SK-N-SH treated with all-trans-retinoic acid at 6 μM for 48 hours (cell line): ENCODE data around the gene NSG2.

Source experiments
- ATAC-seq: fragments of 200-7000 bp; cut with Tn5 transposase; 3 replicates; pipeline ENCODE4 v1.9.1; 2020; ENCODE audit warnings: mild to moderate bottlenecking, moderate library complexity
- ARNTL ChIP-seq: fragments of 450-650 bp; formaldehyde crosslinking; IDR thresholded peaks from 2 replicates; pipeline ENCODE4 v1.5.0; 2020; ENCODE audit warnings: low read depth, mild to moderate bottlenecking, moderate library complexity, borderline replicate concordance
- BACH2 ChIP-seq: fragments of 250-450 bp; sonication (Bioruptor Pico); IDR thresholded peaks from 2 replicates; pipeline ENCODE4 v1.9.0; 2021; ENCODE audit warnings: mild to moderate bottlenecking, borderline replicate concordance
- CREB5 ChIP-seq: fragments of 250-450 bp; sonication (Bioruptor Pico); IDR thresholded peaks from 2 replicates; pipeline ENCODE4 v1.5.1; 2020; ENCODE audit warnings: low read depth, mild to moderate bottlenecking, moderate library complexity
- CSDC2 ChIP-seq: fragments of 250-450 bp; sonication (Bioruptor Pico); IDR thresholded peaks from 2 replicates; pipeline ENCODE4 v1.5.0; 2020; ENCODE audit warnings: mild to moderate bottlenecking, moderate library complexity
- ISL1 ChIP-seq: fragments of 250-450 bp; sonication (Bioruptor Pico); IDR thresholded peaks from 2 replicates; pipeline ENCODE4 v2.1.2; 2022; ENCODE audit warnings: mild to moderate bottlenecking, moderate library complexity
- PATZ1 ChIP-seq: fragments of 250-450 bp; sonication (Bioruptor Pico); IDR thresholded peaks from 2 replicates; pipeline ENCODE4 v1.8.0; 2020; ENCODE audit warnings: mild to moderate bottlenecking, moderate library complexity, borderline replicate concordance
- RARB ChIP-seq: fragments of 250-450 bp; sonication (Bioruptor Pico); IDR thresholded peaks from 2 replicates; pipeline ENCODE4 v1.8.0; 2021; ENCODE audit warnings: mild to moderate bottlenecking, moderate library complexity
- SNAI2 ChIP-seq: fragments of 250-450 bp; sonication (Bioruptor Pico); IDR thresholded peaks from 2 replicates; pipeline ENCODE4 v1.5.0; 2020; ENCODE audit warnings: mild to moderate bottlenecking, moderate library complexity
- TCF4 ChIP-seq: fragments of 250-450 bp; sonication (Bioruptor Pico); IDR thresholded peaks from 2 replicates; pipeline ENCODE4 v1.8.0; 2021; ENCODE audit warnings: mild to moderate bottlenecking, moderate library complexity, borderline replicate concordance
- TOX ChIP-seq: fragments of 250-450 bp; sonication (Bioruptor Pico); IDR thresholded peaks from 2 replicates; pipeline ENCODE4 v1.8.0; 2021; ENCODE audit warnings: mild to moderate bottlenecking, moderate library complexity, borderline replicate concordance
- ZC3H10 ChIP-seq: fragments of 250-450 bp; sonication (Bioruptor Pico); IDR thresholded peaks from 2 replicates; pipeline ENCODE4 v1.5.1; 2021; ENCODE audit warnings: mild to moderate bottlenecking, moderate library complexity
- ZFP3 ChIP-seq: fragments of 250-450 bp; sonication (Bioruptor Pico); IDR thresholded peaks from 2 replicates; pipeline ENCODE4 v1.5.0; 2020; ENCODE audit warnings: mild to moderate bottlenecking, moderate library complexity
- ZFP30 ChIP-seq: fragments of 450-650 bp; formaldehyde crosslinking; IDR thresholded peaks from 2 replicates; pipeline ENCODE4 v1.5.0; 2022; ENCODE audit warnings: mild to moderate bottlenecking, moderate library complexity
- ZNF565 ChIP-seq: fragments of 450-650 bp; formaldehyde crosslinking; conservative IDR thresholded peaks from 2 replicates; pipeline ENCODE4 v1.5.0; 2020; ENCODE audit warnings: low read depth, mild to moderate bottlenecking, moderate library complexity
- ZNF70 ChIP-seq: fragments of 450-650 bp; formaldehyde crosslinking; IDR thresholded peaks from 2 replicates; pipeline ENCODE4 v1.5.0; 2020; ENCODE audit warnings: mild to moderate bottlenecking, moderate library complexity
- ZNF8 ChIP-seq: fragments of 450-650 bp; formaldehyde crosslinking; IDR thresholded peaks from 2 replicates; pipeline ENCODE4 v1.5.0; 2020; ENCODE audit warnings: mild to moderate bottlenecking, moderate library complexity
- TF ChIP-seq, protein P1 (sequence below): fragments of 250-450 bp; sonication (Bioruptor Pico); IDR thresholded peaks from 2 replicates; pipeline ENCODE4 v1.5.1; 2021; ENCODE audit warnings: mild to moderate bottlenecking, moderate library complexity
- TF ChIP-seq, protein P2 (sequence below): fragments of 250-450 bp; sonication (Bioruptor Pico); IDR thresholded peaks from 2 replicates; pipeline ENCODE4 v1.5.0; 2020; ENCODE audit warnings: mild to moderate bottlenecking, moderate library complexity

NSG2 gene

DNA sequence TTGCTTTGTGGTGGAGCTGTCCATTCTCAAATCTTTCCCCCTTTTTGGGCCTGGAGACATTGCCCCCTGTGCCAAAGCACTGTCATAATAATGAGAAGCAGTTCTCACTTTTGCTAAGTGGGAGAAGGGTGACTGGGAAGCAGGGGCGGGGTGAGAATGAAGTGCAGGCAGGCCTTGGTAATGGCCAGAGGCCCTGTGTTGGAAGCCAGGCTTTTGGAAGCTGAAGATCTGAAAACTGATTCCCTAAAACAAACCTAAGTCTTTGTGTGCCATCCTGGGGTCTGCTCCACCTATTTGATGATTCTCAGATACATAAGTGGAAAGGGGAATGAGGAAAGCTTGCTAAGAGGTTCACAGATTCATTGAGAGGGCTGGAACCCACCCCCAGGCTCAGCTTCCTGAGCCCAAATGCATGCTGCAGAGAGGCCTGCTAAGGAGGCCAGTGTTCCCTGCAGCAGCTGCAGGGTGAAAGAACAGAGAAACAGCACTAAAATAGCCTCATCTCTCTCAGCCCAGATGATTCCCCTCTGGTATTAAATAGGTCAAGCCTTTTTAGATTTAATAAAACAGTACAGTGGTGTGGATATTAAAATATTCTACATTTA is 75.0 kb downstream of the NSG2 start:
- no peak for ATAC-seq
- no peak for TF ChIP-seq PATZ1 (CRISPR knock-in tag)
- TF ChIP-seq TOX (CRISPR knock-in tag) = no peak
- TF ChIP-seq, protein P1, sequence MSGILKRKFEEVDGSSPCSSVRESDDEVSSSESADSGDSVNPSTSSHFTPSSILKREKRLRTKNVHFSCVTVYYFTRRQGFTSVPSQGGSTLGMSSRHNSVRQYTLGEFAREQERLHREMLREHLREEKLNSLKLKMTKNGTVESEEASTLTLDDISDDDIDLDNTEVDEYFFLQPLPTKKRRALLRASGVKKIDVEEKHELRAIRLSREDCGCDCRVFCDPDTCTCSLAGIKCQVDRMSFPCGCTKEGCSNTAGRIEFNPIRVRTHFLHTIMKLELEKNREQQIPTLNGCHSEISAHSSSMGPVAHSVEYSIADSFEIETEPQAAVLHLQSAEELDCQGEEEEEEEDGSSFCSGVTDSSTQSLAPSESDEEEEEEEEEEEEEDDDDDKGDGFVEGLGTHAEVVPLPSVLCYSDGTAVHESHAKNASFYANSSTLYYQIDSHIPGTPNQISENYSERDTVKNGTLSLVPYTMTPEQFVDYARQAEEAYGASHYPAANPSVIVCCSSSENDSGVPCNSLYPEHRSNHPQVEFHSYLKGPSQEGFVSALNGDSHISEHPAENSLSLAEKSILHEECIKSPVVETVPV (CRISPR knock-in tag) = no peak
- TF ChIP-seq BACH2 = no peak
- TF ChIP-seq CSDC2 (CRISPR knock-in tag) = no peak
- no peak for TF ChIP-seq CREB5 (CRISPR knock-in tag)
- TF ChIP-seq RARB (CRISPR knock-in tag) = no peak
- TF ChIP-seq ZNF8 (CRISPR knock-in tag) = no peak

GRCh38 chr5:174134545-174134944 is 89.0 kb downstream of the NSG2 start:
- no peak for ATAC-seq
- no peak for TF ChIP-seq CREB5 (CRISPR knock-in tag)
- no peak for TF ChIP-seq ARNTL
- no peak for TF ChIP-seq ZFP3 (CRISPR knock-in tag)
- TF ChIP-seq ZNF565 (CRISPR knock-in tag) = no peak
- TF ChIP-seq PATZ1 (CRISPR knock-in tag) = no peak
- no peak for TF ChIP-seq ZNF70 (CRISPR knock-in tag)
- TF ChIP-seq ZC3H10 (CRISPR knock-in tag) = no peak
- no peak for TF ChIP-seq TOX (CRISPR knock-in tag)
- TF ChIP-seq, protein P2, sequence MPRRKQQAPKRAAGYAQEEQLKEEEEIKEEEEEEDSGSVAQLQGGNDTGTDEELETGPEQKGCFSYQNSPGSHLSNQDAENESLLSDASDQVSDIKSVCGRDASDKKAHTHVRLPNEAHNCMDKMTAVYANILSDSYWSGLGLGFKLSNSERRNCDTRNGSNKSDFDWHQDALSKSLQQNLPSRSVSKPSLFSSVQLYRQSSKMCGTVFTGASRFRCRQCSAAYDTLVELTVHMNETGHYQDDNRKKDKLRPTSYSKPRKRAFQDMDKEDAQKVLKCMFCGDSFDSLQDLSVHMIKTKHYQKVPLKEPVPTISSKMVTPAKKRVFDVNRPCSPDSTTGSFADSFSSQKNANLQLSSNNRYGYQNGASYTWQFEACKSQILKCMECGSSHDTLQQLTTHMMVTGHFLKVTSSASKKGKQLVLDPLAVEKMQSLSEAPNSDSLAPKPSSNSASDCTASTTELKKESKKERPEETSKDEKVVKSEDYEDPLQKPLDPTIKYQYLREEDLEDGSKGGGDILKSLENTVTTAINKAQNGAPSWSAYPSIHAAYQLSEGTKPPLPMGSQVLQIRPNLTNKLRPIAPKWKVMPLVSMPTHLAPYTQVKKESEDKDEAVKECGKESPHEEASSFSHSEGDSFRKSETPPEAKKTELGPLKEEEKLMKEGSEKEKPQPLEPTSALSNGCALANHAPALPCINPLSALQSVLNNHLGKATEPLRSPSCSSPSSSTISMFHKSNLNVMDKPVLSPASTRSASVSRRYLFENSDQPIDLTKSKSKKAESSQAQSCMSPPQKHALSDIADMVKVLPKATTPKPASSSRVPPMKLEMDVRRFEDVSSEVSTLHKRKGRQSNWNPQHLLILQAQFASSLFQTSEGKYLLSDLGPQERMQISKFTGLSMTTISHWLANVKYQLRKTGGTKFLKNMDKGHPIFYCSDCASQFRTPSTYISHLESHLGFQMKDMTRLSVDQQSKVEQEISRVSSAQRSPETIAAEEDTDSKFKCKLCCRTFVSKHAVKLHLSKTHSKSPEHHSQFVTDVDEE (CRISPR knock-in tag) = no peak
- TF ChIP-seq ZNF8 (CRISPR knock-in tag) = no peak
- no peak for TF ChIP-seq RARB (CRISPR knock-in tag)
- no peak for TF ChIP-seq ZFP30 (CRISPR knock-in tag)
- no peak for TF ChIP-seq TCF4 (CRISPR knock-in tag)
- no peak for TF ChIP-seq SNAI2 (CRISPR knock-in tag)
- TF ChIP-seq ISL1 (CRISPR knock-in tag) = no peak
- TF ChIP-seq CSDC2 (CRISPR knock-in tag) = no peak
- TF ChIP-seq, protein P1 (CRISPR knock-in tag) = no peak
